GM23338 (cell line): ENCODE measurements around the gene ASB5.

Source experiments
- CREB1 ChIP-seq: fragments of 250-450 bp; sonication (Bioruptor Pico); IDR thresholded peaks from 2 replicates; pipeline ENCODE4 v1.5.0; 2020; ENCODE audit warnings: low read depth, mild to moderate bottlenecking, moderate library complexity
- CTCF ChIP-seq, 2 experiments: fragments of 200-600 bp in 1 of 2; sonication (generic) in 1 of 2; conservative IDR thresholded peaks; 2 replicates each; pipeline versions ENCODE4 v1.5.1 to v1.6.1; 2016 to 2017; ENCODE audit warnings: antibody characterized with exemption in 2 of 2, low read depth in 2 of 2, mild to moderate bottlenecking in 2 of 2, moderate library complexity in 1 of 2
- EZH2 ChIP-seq: fragments of 200-600 bp; sonication (generic); IDR thresholded peaks from one replicate; pipeline ENCODE4 v1.8.0; 2017; ENCODE audit warnings: antibody characterized with exemption, mild to moderate bottlenecking, low read depth; ENCODE audit not compliant: unreplicated experiment
- EZH2phosphoT487 ChIP-seq: fragments of 200-600 bp; sonication (generic); IDR thresholded peaks from one replicate; pipeline ENCODE4 v1.8.1; 2018; ENCODE audit warnings: antibody characterized with exemption; ENCODE audit not compliant: unreplicated experiment
- JUNB ChIP-seq: IDR thresholded peaks from one replicate; pipeline ENCODE4 v1.6.1; 2016; ENCODE audit warnings: antibody characterized with exemption; ENCODE audit not compliant: unreplicated experiment
- POLR2AphosphoS5 ChIP-seq: IDR thresholded peaks from 2 replicates; pipeline ENCODE4 v1.6.1; 2016; ENCODE audit warnings: antibody characterized with exemption, low read depth
- REST ChIP-seq: IDR thresholded peaks from one replicate; pipeline ENCODE4 v1.6.1; 2018; ENCODE audit warnings: antibody characterized with exemption; ENCODE audit not compliant: unreplicated experiment
- STAT1 ChIP-seq: IDR thresholded peaks from one replicate; pipeline ENCODE4 v1.6.1; 2016; ENCODE audit warnings: antibody characterized with exemption; ENCODE audit not compliant: unreplicated experiment

GRCh38 chr4:176300036-176300435 lies 31.0 kb upstream of the ASB5 start:
- TF ChIP-seq CTCF (conservative IDR thresholded peaks at IDR 0.05; ENCODE audit: low read depth in 2 of 2) (no peak), POLR2AphosphoS5 (no peak), CREB1 (no peak), REST (no peak), EZH2 (no peak), JUNB (no peak), STAT1 (no peak), EZH2phosphoT487 (no peak)
